ENCODE data around the gene PFDN1.

DNA sequence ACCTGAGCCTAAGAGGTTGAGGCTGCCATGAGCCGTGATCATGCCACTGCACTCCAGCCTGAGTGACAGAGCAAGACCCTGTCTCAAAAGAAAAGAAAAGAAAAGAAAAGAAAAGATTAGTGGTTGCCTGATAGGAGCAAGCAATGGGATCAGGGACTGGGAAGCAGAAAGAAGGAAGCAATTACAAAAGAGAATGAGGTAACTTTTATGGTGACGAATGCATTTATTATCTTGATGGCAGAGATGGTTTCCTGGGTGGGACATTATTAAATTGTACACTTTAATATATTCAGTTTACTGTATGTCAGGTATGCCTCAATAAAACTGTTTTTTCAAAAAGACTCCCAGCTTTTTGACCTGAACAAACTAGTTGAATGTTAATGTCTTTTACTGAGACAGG is 7.5 kb upstream of the PFDN1 start:
- TF ChIP-seq EP300 (IDR thresholded peaks at IDR 0.05) (no peak), POLR2A (IDR thresholded peaks at IDR 0.05) (no peak), CTCF (IDR thresholded peaks at IDR 0.05) (no peak)
